ENCODE results near the gene ARSD. TPM values are rescaled to one million over a fixed set of nuclear protein-coding genes. Genes with fewer than 3 reads are reported as not detected.
"Not testable (repeated sequence)": the region's sequence is repeated elsewhere in the genome, so short reads cannot be mapped to it uniquely, and the experiment has no call there.

ARSD gene
- total RNA-seq, 1 experiment from 2014 or later = 10.3 TPM

DNA sequence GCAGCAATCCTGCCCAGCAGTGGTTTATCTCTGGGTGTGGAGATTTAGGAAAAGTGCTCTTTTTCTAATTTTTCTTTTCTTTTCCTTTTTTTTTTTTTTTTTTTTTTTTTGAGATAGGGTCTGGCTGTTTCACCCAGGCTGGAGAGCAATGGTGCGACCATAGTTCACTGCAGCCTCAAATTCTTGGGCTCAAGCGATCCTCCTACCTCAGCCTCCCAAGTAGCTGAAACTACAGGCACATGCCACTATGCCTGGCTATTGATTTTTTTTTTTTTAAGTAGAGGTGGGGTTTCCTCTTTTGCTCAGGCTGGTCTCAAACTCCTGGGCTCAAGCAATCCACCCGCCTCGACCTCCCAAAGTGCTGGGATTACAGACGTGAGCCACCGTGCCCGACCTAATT is 34.3 kb upstream of the ARSD start:
- not testable (repeated sequence) for H4K91ac ChIP-seq (ENCODE audit: insufficient read length, low read depth, low read length); H2BK15ac ChIP-seq (ENCODE audit: low read depth, low read length); DNase-seq; H2BK12ac ChIP-seq (ENCODE audit: insufficient read length, low read depth, low read length); H3K4me3 Mint-ChIP-seq; H3K18ac ChIP-seq (ENCODE audit: insufficient read length, low read depth, low read length); H3K4me1 ChIP-seq (ENCODE audit: insufficient read depth, low read length); H3K14ac ChIP-seq (ENCODE audit: insufficient read depth, low read length); H2BK120ac ChIP-seq (ENCODE audit: low read depth, low read length, poor library complexity, severe bottlenecking); H3K23ac ChIP-seq (ENCODE audit: insufficient read length, low read depth, low read length); H2AFZ ChIP-seq (ENCODE audit: low read length); H3K27me3 Mint-ChIP-seq (ENCODE audit: low read depth); H3K27ac Mint-ChIP-seq; H3K9ac ChIP-seq (ENCODE audit: extremely low read depth, insufficient read length, low read length); H2BK20ac ChIP-seq (ENCODE audit: low read depth, low read length, poor library complexity, severe bottlenecking); H3K9me3 ChIP-seq (ENCODE audit: control insufficient read depth, low read depth, low read length); H3K56ac ChIP-seq (ENCODE audit: insufficient read length, low read depth, low read length); H3K79me2 ChIP-seq (ENCODE audit: insufficient read depth, low read length); H2BK5ac ChIP-seq (ENCODE audit: insufficient read length, low read length); H3K27ac ChIP-seq (ENCODE audit: insufficient read length, low read depth, low read length); H4K8ac ChIP-seq (replicated peaks; ENCODE audit: insufficient read length, low read depth, low read length); H4K20me1 ChIP-seq (ENCODE audit: control insufficient read depth, insufficient read depth, insufficient read length); H3K4ac ChIP-seq (ENCODE audit: low read depth, low read length); H3K9me3 Mint-ChIP-seq; H3K79me1 ChIP-seq (ENCODE audit: insufficient read depth, low read depth, low read length, poor library complexity, severe bottlenecking); H3K27me3 ChIP-seq (ENCODE audit: insufficient read depth, low read length); H3K23me2 ChIP-seq (ENCODE audit: insufficient read length, low read depth, low read length, poor library complexity, severe bottlenecking); H4K5ac ChIP-seq (ENCODE audit: insufficient read length, low read depth, low read length); H3T11ph ChIP-seq (ENCODE audit: low read length); H3K4me2 ChIP-seq (ENCODE audit: insufficient read depth, insufficient read length, low read length); H2AK5ac ChIP-seq (ENCODE audit: insufficient read length, low read length)
- Mint-ChIP-seq H3K36me3 (ENCODE audit: insufficient read depth in 1 of 3, low read depth in 3 of 3) (peaks cover 4 to 12% (median 8%) of the 10 kb centered on the region in 3 experiments; a peak in 5 of 7 replicates), H3K4me1 (peaks cover 55 to 57% of the 10 kb centered on the region in 2 experiments)
- WGBS (ENCODE audit: extremely low coverage, insufficient read length, low lambda C conversion rate) = no CpG with 5 or more reads among the region's 7 CpGs
